Measurements from ENCODE around the gene AGAP1. TPM values are rescaled to one million over a fixed set of nuclear protein-coding genes. Genes with fewer than 3 reads are reported as not detected.

Gene AGAP1
- polyA plus RNA-seq, 4 donors = 9.8 to 19.2 (median 15.5) TPM

DNA sequence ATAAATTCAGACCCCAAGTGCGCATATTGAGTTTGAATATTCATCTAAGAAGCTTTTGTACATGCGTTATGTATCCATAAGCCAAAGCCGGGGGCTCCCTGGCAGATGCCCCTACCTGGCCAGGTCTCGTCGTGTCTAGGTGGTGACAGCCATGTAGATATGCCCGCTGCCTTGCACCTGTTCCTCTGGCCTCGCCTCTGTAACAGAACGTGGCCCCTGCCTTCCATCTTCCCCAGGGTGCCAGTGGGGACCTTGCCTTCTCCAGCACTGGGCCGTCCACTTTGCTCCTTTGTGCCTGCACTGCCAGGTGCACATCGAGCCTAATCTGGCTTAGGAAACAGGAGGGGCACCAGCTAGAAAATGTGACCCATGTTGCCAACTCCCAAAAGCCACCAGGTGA lies 198.2 kb downstream of the AGAP1 start:
- Histone ChIP-seq H3K4me1 (ENCODE audit: control insufficient read depth in 3 of 3, insufficient read depth in 2 of 3, low read depth in 1 of 3, low read length in 2 of 3) (peaks cover 0 to 54% (median 13%) of the 10 kb centered on the region in 3 donors), H3K27me3 (ENCODE audit: control insufficient read depth in 3 of 3, insufficient read depth in 3 of 3, low read length in 3 of 3) (no peaks in the 10 kb centered on the region), H3K9me3 (ENCODE audit: control insufficient read depth in 2 of 2, insufficient read depth in 1 of 2, low read depth in 1 of 2, low read length in 1 of 2) (peaks cover 0 to 2% of the 10 kb centered on the region in 2 donors), H3K27ac (ENCODE audit: low read depth in 1 of 3, low read length in 2 of 3) (peak overlapping the region in 1 of 3 donors; percentile 24), H3K36me3 (ENCODE audit: control insufficient read depth in 3 of 3, insufficient read depth in 2 of 3, low read depth in 1 of 3, low read length in 3 of 3) (peaks cover 0 to 2% (median 0%) of the 10 kb centered on the region in 3 donors), H3K4me3 (ENCODE audit: low read depth in 1 of 3, low read length in 3 of 3) (no peak overlapping the region)
- WGBS, 3 donors = 47 to 76% (median 62%) methylated on average over 10 of the region's 10 CpGs
- no peak for DNase-seq
- no peak for FAIRE-seq

DNA sequence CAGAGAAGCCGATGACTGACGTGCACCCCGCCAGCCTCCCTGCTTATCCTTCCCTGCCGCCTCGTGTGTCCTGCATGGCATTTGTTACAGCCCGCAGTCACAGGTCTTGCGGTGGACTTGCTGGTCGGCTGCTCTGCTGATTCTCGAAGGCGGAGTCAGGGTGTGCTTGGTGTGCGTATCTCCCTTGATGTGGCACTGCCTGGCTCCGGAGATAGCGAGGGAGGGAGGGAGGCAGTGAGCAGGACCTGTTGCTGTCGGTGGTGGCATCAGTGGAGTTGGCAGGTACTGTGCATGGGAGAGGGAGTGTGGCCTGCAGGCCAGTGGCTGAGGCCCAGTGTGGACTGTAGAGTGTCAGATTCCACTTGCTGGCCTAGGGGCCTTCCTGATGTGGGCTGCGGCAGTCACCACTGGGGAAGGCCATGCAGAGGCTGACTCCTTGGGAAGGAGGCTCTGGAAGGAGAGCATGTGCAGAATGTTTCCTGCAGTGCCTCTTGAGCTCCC lies 198.9 kb downstream of the AGAP1 start:
- Histone ChIP-seq H3K36me3 (ENCODE audit: control insufficient read depth in 3 of 3, insufficient read depth in 2 of 3, low read depth in 1 of 3, low read length in 3 of 3) (peaks cover 0 to 2% (median 0%) of the 10 kb centered on the region in 3 donors), H3K27ac (ENCODE audit: low read depth in 1 of 3, low read length in 2 of 3) (peak overlapping the region in 1 of 3 donors; percentile 57), H3K9me3 (ENCODE audit: control insufficient read depth in 2 of 2, insufficient read depth in 1 of 2, low read depth in 1 of 2, low read length in 1 of 2) (peaks cover 0 to 7% of the 10 kb centered on the region in 2 donors), H3K4me1 (ENCODE audit: control insufficient read depth in 3 of 3, insufficient read depth in 2 of 3, low read depth in 1 of 3, low read length in 2 of 3) (peaks cover 0 to 54% (median 13%) of the 10 kb centered on the region in 3 donors), H3K4me3 (ENCODE audit: low read depth in 1 of 3, low read length in 3 of 3) (no peak overlapping the region), H3K27me3 (ENCODE audit: control insufficient read depth in 3 of 3, insufficient read depth in 3 of 3, low read length in 3 of 3) (no peaks in the 10 kb centered on the region)
- FAIRE-seq (no peak), DNase-seq (peak in 1 of 2 donors; percentile 86)
- 28 to 87% (median 58%) methylated on average over 15 of the region's 15 CpGs for WGBS, 3 donors

DNA sequence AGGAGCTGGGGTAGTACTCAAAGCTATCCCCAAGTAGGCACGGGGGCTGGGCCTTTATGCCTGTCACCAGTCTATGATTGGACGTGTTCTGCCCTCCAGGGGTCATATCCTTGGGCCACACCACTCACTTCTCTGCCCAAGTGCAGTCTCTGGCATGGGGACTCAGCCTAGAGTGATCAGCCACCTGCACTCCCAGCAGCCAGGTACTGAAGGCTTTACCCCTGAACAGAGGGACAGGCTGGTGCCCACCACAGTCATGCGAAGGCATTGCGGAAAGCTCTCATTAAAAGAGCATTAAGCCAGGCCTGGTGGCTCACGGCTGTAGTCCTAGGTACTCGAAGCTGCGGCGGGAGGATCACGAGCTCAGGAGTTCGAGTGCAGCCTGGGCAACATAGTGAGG lies 199.4 kb downstream of the AGAP1 start:
- peaks cover 0 to 7% of the 10 kb centered on the region in 2 donors for H3K9me3 ChIP-seq (ENCODE audit: control insufficient read depth in 2 of 2, insufficient read depth in 1 of 2, low read depth in 1 of 2, low read length in 1 of 2)
- WGBS, 3 donors = 91 to 94% (median 93%) methylated on average over 10 of the region's 10 CpGs
- peaks cover 0 to 2% (median 0%) of the 10 kb centered on the region in 3 donors for H3K36me3 ChIP-seq (ENCODE audit: control insufficient read depth in 3 of 3, insufficient read depth in 2 of 3, low read depth in 1 of 3, low read length in 3 of 3)
- FAIRE-seq = no peak
- H3K4me3 ChIP-seq (ENCODE audit: low read depth in 1 of 3, low read length in 3 of 3) = no peak overlapping the region
- DNase-seq = no peak
- peaks cover 2 to 51% (median 13%) of the 10 kb centered on the region in 3 donors for H3K4me1 ChIP-seq (ENCODE audit: control insufficient read depth in 3 of 3, insufficient read depth in 2 of 3, low read depth in 1 of 3, low read length in 2 of 3)
- peak overlapping the region in 1 of 3 donors; percentile 57 for H3K27ac ChIP-seq (ENCODE audit: low read depth in 1 of 3, low read length in 2 of 3)
- no peaks in the 10 kb centered on the region for H3K27me3 ChIP-seq (ENCODE audit: control insufficient read depth in 3 of 3, insufficient read depth in 3 of 3, low read length in 3 of 3)

DNA sequence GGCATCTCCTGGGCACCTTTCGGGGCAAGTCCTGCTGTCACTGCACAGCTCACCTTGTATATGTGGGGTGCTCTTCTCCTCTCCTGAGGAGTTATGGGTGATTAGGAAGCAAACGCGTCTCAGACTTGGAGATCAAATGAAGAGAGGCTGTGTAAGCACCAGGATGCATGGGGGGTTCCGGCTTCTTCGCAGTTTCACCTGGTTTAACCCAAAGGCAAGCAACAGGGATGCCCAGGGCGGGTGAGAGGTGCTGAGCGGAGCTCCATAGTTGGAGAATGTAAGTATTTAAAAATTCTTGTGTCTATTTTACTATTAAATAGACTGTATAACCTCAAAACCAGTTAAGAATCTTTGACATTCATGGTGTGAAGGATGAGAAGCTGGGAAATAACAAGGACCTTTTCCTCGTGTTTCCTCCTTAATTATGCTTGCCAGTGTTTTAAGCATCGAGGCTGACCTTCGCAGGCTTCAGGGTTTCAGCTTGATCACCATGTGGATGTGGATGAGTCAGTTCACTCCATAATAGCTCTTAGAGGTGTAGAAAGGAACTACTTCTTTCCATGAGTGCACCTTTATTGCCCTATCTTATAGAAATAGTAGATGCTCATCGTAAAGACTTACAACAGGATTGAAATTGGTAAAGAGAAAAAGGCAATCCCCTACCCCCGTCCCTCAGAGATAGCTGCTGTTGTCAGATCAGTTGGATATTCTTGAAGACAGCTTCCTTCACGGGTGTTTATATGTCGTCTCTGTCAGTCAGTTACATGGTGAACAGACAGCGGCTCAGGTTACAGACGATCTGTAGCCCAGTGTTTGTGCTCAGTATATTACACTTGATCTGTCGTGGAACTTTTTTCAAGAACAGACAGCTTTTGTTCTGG lies 201.1 kb downstream of the AGAP1 start:
- no peak overlapping the region for H3K27ac ChIP-seq (ENCODE audit: low read depth in 1 of 3, low read length in 2 of 3)
- H3K4me1 ChIP-seq (ENCODE audit: control insufficient read depth in 3 of 3, insufficient read depth in 2 of 3, low read depth in 1 of 3, low read length in 2 of 3) = peaks cover 2 to 34% (median 3%) of the 10 kb centered on the region in 3 donors
- no peaks in the 10 kb centered on the region for H3K27me3 ChIP-seq (ENCODE audit: control insufficient read depth in 3 of 3, insufficient read depth in 3 of 3, low read length in 3 of 3)
- FAIRE-seq (no peak), DNase-seq (no peak)
- WGBS, 3 donors = 85 to 88% (median 87%) methylated on average over 17 of the region's 17 CpGs
- peaks cover 0 to 2% (median 0%) of the 10 kb centered on the region in 3 donors for H3K36me3 ChIP-seq (ENCODE audit: control insufficient read depth in 3 of 3, insufficient read depth in 2 of 3, low read depth in 1 of 3, low read length in 3 of 3)
- H3K4me3 ChIP-seq (ENCODE audit: low read depth in 1 of 3, low read length in 3 of 3) = no peak overlapping the region
- H3K9me3 ChIP-seq (ENCODE audit: control insufficient read depth in 2 of 2, insufficient read depth in 1 of 2, low read depth in 1 of 2, low read length in 1 of 2) = peaks cover 0 to 7% of the 10 kb centered on the region in 2 donors

DNA sequence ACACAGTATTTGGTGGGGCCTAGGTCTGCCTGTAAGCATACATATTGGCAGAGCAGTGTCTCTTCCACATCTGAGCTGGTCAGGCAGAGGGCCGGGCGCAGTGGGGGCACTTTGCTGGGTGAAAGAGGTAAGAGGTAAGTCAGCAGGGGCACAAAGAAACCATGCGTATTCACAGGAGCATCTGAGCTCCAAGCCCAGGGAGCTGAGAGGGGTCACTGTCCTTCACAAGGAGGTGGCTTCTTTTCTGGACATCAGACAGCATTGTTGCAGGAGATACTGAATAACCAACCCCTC lies 201.7 kb downstream of the AGAP1 start:
- Histone ChIP-seq H3K36me3 (ENCODE audit: control insufficient read depth in 3 of 3, insufficient read depth in 2 of 3, low read depth in 1 of 3, low read length in 3 of 3) (peaks cover 0 to 2% (median 0%) of the 10 kb centered on the region in 3 donors), H3K27ac (ENCODE audit: low read depth in 1 of 3, low read length in 2 of 3) (no peak overlapping the region), H3K27me3 (ENCODE audit: control insufficient read depth in 3 of 3, insufficient read depth in 3 of 3, low read length in 3 of 3) (no peaks in the 10 kb centered on the region), H3K4me3 (ENCODE audit: low read depth in 1 of 3, low read length in 3 of 3) (no peak overlapping the region), H3K9me3 (ENCODE audit: control insufficient read depth in 2 of 2, insufficient read depth in 1 of 2, low read depth in 1 of 2, low read length in 1 of 2) (peaks cover 0 to 7% of the 10 kb centered on the region in 2 donors), H3K4me1 (ENCODE audit: control insufficient read depth in 3 of 3, insufficient read depth in 2 of 3, low read depth in 1 of 3, low read length in 2 of 3) (peaks cover 2 to 28% (median 3%) of the 10 kb centered on the region in 3 donors)
- 94 to 96% (median 95%) methylated on average over 3 of the region's 3 CpGs for WGBS, 3 donors
- FAIRE-seq = no peak
- no peak for DNase-seq

DNA sequence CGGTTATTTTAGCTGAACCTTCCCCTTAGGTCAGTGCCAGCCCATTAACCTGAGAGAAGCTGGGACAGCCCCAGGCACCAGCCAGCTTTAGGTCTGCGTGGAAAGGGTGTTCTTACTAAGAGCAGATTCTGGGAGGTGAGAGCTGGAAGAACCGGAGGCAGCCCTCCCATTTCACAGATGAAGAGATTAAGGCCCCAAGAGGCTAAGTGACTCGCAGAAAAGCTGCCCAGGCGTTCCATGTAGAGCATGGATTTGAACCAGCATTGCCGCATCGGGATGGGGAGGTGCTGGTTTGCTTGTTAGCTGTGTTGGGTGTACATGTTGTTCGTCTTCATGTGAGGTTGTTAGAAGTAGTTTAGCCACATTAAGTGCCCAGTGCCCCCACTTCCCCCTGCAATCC lies 203.2 kb downstream of the AGAP1 start:
- DNase-seq (no peak), FAIRE-seq (no peak)
- 89 to 96% (median 93%) methylated on average over 8 of the region's 8 CpGs for WGBS, 3 donors
- Histone ChIP-seq H3K4me3 (ENCODE audit: low read depth in 1 of 3, low read length in 3 of 3) (no peak overlapping the region), H3K36me3 (ENCODE audit: control insufficient read depth in 3 of 3, insufficient read depth in 2 of 3, low read depth in 1 of 3, low read length in 3 of 3) (no peaks in the 10 kb centered on the region), H3K9me3 (ENCODE audit: control insufficient read depth in 2 of 2, insufficient read depth in 1 of 2, low read depth in 1 of 2, low read length in 1 of 2) (peaks cover 0 to 7% of the 10 kb centered on the region in 2 donors), H3K27me3 (ENCODE audit: control insufficient read depth in 3 of 3, insufficient read depth in 3 of 3, low read length in 3 of 3) (no peaks in the 10 kb centered on the region), H3K27ac (ENCODE audit: low read depth in 1 of 3, low read length in 2 of 3) (no peak overlapping the region), H3K4me1 (ENCODE audit: control insufficient read depth in 3 of 3, insufficient read depth in 2 of 3, low read depth in 1 of 3, low read length in 2 of 3) (peaks cover 0 to 13% (median 2%) of the 10 kb centered on the region in 3 donors)

DNA sequence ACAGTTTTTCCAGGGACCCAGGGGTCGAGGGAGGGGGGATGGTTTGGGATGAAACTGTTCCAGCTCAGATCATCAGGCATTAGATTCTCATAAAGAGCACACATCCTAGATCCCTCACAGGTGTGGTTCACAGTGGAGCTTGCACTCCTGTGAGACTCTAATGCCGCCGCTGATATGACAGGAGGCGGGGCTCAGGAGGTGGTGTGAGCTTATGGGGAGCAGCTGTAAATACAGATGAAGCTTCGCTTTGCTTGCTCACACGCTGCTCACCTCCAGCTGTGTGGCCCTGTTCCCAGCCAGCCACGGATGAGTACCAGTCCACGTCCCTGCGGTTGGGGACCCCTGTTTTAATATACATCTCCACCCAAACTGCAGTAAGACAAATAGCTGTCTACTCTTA lies 204.2 kb downstream of the AGAP1 start:
- WGBS, 3 donors = 62 to 75% (median 70%) methylated on average over 9 of the region's 9 CpGs
- H3K4me1 ChIP-seq (ENCODE audit: control insufficient read depth in 3 of 3, insufficient read depth in 2 of 3, low read depth in 1 of 3, low read length in 2 of 3) = peaks cover 0 to 7% (median 4%) of the 10 kb centered on the region in 3 donors
- peaks cover 0 to 7% of the 10 kb centered on the region in 2 donors for H3K9me3 ChIP-seq (ENCODE audit: control insufficient read depth in 2 of 2, insufficient read depth in 1 of 2, low read depth in 1 of 2, low read length in 1 of 2)
- no peak for FAIRE-seq
- peak in 1 of 2 donors; percentile 77 for DNase-seq
- H3K36me3 ChIP-seq (ENCODE audit: control insufficient read depth in 3 of 3, insufficient read depth in 2 of 3, low read depth in 1 of 3, low read length in 3 of 3) = no peaks in the 10 kb centered on the region
- no peak overlapping the region for H3K4me3 ChIP-seq (ENCODE audit: low read depth in 1 of 3, low read length in 3 of 3)
- H3K27me3 ChIP-seq (ENCODE audit: control insufficient read depth in 3 of 3, insufficient read depth in 3 of 3, low read length in 3 of 3) = no peaks in the 10 kb centered on the region
- H3K27ac ChIP-seq (ENCODE audit: low read depth in 1 of 3, low read length in 2 of 3) = no peak overlapping the region

DNA sequence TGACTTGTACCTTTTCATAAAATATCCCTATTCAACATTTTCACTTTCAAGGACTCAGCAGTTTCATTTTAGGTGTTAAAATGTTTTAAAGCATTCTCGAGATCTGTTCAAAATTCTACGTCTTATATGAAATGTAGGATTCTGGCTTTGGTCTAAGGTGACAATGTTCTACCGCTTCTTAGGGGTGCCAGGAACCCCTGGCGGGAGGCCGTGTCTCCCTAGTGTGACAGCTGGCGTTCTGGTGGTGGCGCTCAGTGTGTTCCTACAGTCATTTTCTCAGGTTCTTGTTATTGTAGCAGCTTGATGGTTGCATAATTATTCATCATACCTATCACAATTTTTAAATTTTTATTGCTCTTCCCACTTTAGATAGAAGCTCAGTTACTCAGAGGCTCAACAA lies 204.6 kb downstream of the AGAP1 start:
- H3K4me1 ChIP-seq (ENCODE audit: control insufficient read depth in 3 of 3, insufficient read depth in 2 of 3, low read depth in 1 of 3, low read length in 2 of 3) = peaks cover 0 to 7% (median 0%) of the 10 kb centered on the region in 3 donors
- FAIRE-seq = no peak
- H3K9me3 ChIP-seq (ENCODE audit: control insufficient read depth in 2 of 2, insufficient read depth in 1 of 2, low read depth in 1 of 2, low read length in 1 of 2) = peaks cover 0 to 7% of the 10 kb centered on the region in 2 donors
- DNase-seq = no peak
- H3K27me3 ChIP-seq (ENCODE audit: control insufficient read depth in 3 of 3, insufficient read depth in 3 of 3, low read length in 3 of 3) = no peaks in the 10 kb centered on the region
- 91 to 96% (median 95%) methylated on average over 7 of the region's 7 CpGs for WGBS, 3 donors
- no peak overlapping the region for H3K4me3 ChIP-seq (ENCODE audit: low read depth in 1 of 3, low read length in 3 of 3)
- no peaks in the 10 kb centered on the region for H3K36me3 ChIP-seq (ENCODE audit: control insufficient read depth in 3 of 3, insufficient read depth in 2 of 3, low read depth in 1 of 3, low read length in 3 of 3)
- no peak overlapping the region for H3K27ac ChIP-seq (ENCODE audit: low read depth in 1 of 3, low read length in 2 of 3)
